SK-N-SH (cell line): ENCODE results near the gene ANKFN1. TPM values are rescaled to one million over a fixed set of nuclear protein-coding genes. Genes with fewer than 3 reads are reported as not detected.

Source experiments
- CTCF ChIA-PET: fragments of 300-600, 350-600 bp; formaldehyde crosslinking; extraction: SDS; loops from one replicate; lab custom pipeline; 2021; lab: Yijun Ruan, JAX
- POLR2A ChIA-PET: fragments of 350-600 bp; sonication (Branson Sonifier 250); formaldehyde crosslinking; extraction: SDS; loops from one replicate; lab custom pipeline; 2020; ENCODE audit warnings: antibody characterized with exemption, inconsistent platforms; lab: Yijun Ruan, JAX
- DNase-seq: peaks from one replicate; pipeline ENCODE4 v3.0.0; 2012
- H2AFZ ChIP-seq: fragments of 200-600 bp; sonication (generic); 2 replicates; pipeline ENCODE4 v1.8.1; 2016; ENCODE audit warnings: antibody characterized with exemption, mild to moderate bottlenecking, low read depth
- H3F3A ChIP-seq: fragments of 200-600 bp; sonication (generic); replicated peaks from 2 replicates; pipeline ENCODE3; 2016; ENCODE audit warnings: antibody characterized with exemption, mild to moderate bottlenecking; ENCODE audit not compliant: insufficient read depth
- H3K27ac ChIP-seq, 2 experiments: fragments of 200-500 bp in 1 of 2; fragments of 200-600 bp in 1 of 2; sonication (Bioruptor generic) in 1 of 2; sonication (generic), shearing (Covaris generic) in 1 of 2; 2 replicates each; pipeline versions ENCODE4 v1.5.1 to v1.6.1; 2014 to 2016; ENCODE audit warnings: low read depth in 2 of 2, inconsistent platforms in 1 of 2, low read length in 1 of 2, mild to moderate bottlenecking in 1 of 2, mixed read lengths in 1 of 2
- H3K27me3 ChIP-seq: fragments of 200-600 bp; sonication (generic), shearing (Covaris generic); 2 replicates; pipeline ENCODE4 v1.6.1; 2016; ENCODE audit warnings: mixed run types; ENCODE audit not compliant: insufficient read depth
- H3K36me3 ChIP-seq, 2 experiments: fragments of 200-500 bp in 1 of 2; fragments of 200-600 bp in 1 of 2; sonication (Bioruptor generic) in 1 of 2; sonication (generic) in 1 of 2; replicated peaks in 1 of 2; 2 replicates each; pipeline versions ENCODE3 to v1.5.1; 2014 to 2016; ENCODE audit warnings: low read length in 1 of 2, mild to moderate bottlenecking in 1 of 2; ENCODE audit not compliant: insufficient read depth in 2 of 2, control insufficient read depth in 1 of 2
- H3K4me1 ChIP-seq, 2 experiments: fragments of 200-500 bp in 1 of 2; fragments of 200-600 bp in 1 of 2; sonication (Bioruptor generic) in 1 of 2; sonication (generic), shearing (Covaris generic) in 1 of 2; 2 replicates each; pipeline versions ENCODE4 v1.5.1 to v1.6.1; 2014 to 2016; ENCODE audit warnings: low read depth in 1 of 2, low read length in 1 of 2, mixed run types in 1 of 2; ENCODE audit not compliant: insufficient read depth in 2 of 2, control insufficient read depth in 1 of 2
- H3K4me2 ChIP-seq: fragments of 200-600 bp; sonication (generic), shearing (Covaris generic); 2 replicates; pipeline ENCODE4 v1.6.1; 2017; ENCODE audit warnings: mixed run types
- H3K4me3 ChIP-seq, 2 experiments: fragments of 200-500 bp in 1 of 2; fragments of 200-600 bp in 1 of 2; sonication (Bioruptor generic) in 1 of 2; sonication (generic), shearing (Covaris generic) in 1 of 2; 2 replicates each; pipeline versions ENCODE4 v1.5.1 to v1.8.1; 2014 to 2016; ENCODE audit warnings: low read depth in 2 of 2, inconsistent platforms in 1 of 2, low read length in 1 of 2, mild to moderate bottlenecking in 1 of 2, mixed read lengths in 1 of 2, moderate library complexity in 1 of 2
- H3K79me2 ChIP-seq: fragments of 200-600 bp; sonication (generic); 2 replicates; pipeline ENCODE4 v1.8.1; 2017; ENCODE audit warnings: mild to moderate bottlenecking; ENCODE audit not compliant: insufficient read depth
- H3K9ac ChIP-seq: fragments of 200-600 bp; sonication (generic); 2 replicates; pipeline ENCODE4 v1.6.1; 2017; ENCODE audit warnings: mixed run types
- H3K9me2 ChIP-seq: fragments of 200-600 bp; sonication (generic); 2 replicates; pipeline ENCODE4 v1.6.1; 2017; ENCODE audit warnings: mixed run types
- H3K9me3 ChIP-seq: fragments of 200-600 bp; sonication (generic); 2 replicates; pipeline ENCODE4 v1.6.1; 2017; ENCODE audit warnings: mixed run types, mild to moderate bottlenecking, moderate library complexity
- H4K20me1 ChIP-seq: fragments of 200-600 bp; sonication (generic); 2 replicates; pipeline ENCODE4 v1.6.1; 2017; ENCODE audit warnings: mild to moderate bottlenecking, mixed run types; ENCODE audit not compliant: insufficient read depth
- ELF1 ChIP-seq: IDR thresholded peaks from 2 replicates; pipeline ENCODE4 v1.4.0; 2012
- FOXJ3 ChIP-seq: sonication (generic); formaldehyde crosslinking; IDR thresholded peaks from 2 replicates; pipeline ENCODE4 v1.5.1; 2020; ENCODE audit warnings: mild to moderate bottlenecking, missing genetic modification reagents
- FOXM1 ChIP-seq: IDR thresholded peaks from 2 replicates; pipeline ENCODE4 v1.4.0; 2012; ENCODE audit warnings: low read depth, mild to moderate bottlenecking
- GABPA ChIP-seq: IDR thresholded peaks from 2 replicates; pipeline ENCODE4 v1.4.0; 2012; ENCODE audit warnings: low read depth, mild to moderate bottlenecking
- GATA2 ChIP-seq: sonication (generic); formaldehyde crosslinking; IDR thresholded peaks from 2 replicates; pipeline ENCODE4 v1.5.0; 2020; ENCODE audit warnings: mild to moderate bottlenecking, missing genetic modification reagents
- MAX ChIP-seq: IDR thresholded peaks from 2 replicates; pipeline ENCODE4 v1.4.0; 2012; ENCODE audit warnings: low read depth
- MEF2A ChIP-seq: IDR thresholded peaks from 2 replicates; pipeline ENCODE4 v1.4.0; 2012; ENCODE audit warnings: low read depth, borderline replicate concordance
- MXI1 ChIP-seq: IDR thresholded peaks from 2 replicates; pipeline ENCODE4 v1.6.1; 2012; ENCODE audit warnings: mild to moderate bottlenecking, low read depth, low read length, improper control_type of control experiment
- NFIC ChIP-seq: IDR thresholded peaks from 2 replicates; pipeline ENCODE4 v1.4.0; 2012; ENCODE audit warnings: borderline replicate concordance
- POLR2AphosphoS5 ChIP-seq: IDR thresholded peaks from 2 replicates; pipeline ENCODE4 v1.6.1; 2012; ENCODE audit warnings: low read depth, low read length
- RFX5 ChIP-seq: IDR thresholded peaks from 2 replicates; pipeline ENCODE4 v1.6.1; 2012; ENCODE audit warnings: mild to moderate bottlenecking, improper control_type of control experiment, low read length
- RXRA ChIP-seq: IDR thresholded peaks from 2 replicates; pipeline ENCODE4 v1.4.0; 2012; ENCODE audit warnings: low read depth, mild to moderate bottlenecking, borderline replicate concordance
- SMC3 ChIP-seq: IDR thresholded peaks from 2 replicates; pipeline ENCODE4 v1.6.1; 2012; ENCODE audit warnings: low read depth, low read length, improper control_type of control experiment
- TCF12 ChIP-seq: IDR thresholded peaks from 2 replicates; pipeline ENCODE4 v1.4.0; 2012
- TEAD4 ChIP-seq: IDR thresholded peaks from 2 replicates; pipeline ENCODE4 v1.4.0; 2012; ENCODE audit warnings: mild to moderate bottlenecking, borderline replicate concordance; ENCODE audit not compliant: insufficient read depth
- USF1 ChIP-seq: IDR thresholded peaks from 2 replicates; pipeline ENCODE4 v1.4.0; 2012; ENCODE audit warnings: low read depth, borderline replicate concordance
- YY1 ChIP-seq: IDR thresholded peaks from 2 replicates; pipeline ENCODE4 v1.4.0; 2012; ENCODE audit warnings: low read depth, mild to moderate bottlenecking
- ZBTB33 ChIP-seq: IDR thresholded peaks from 2 replicates; pipeline ENCODE4 v1.4.0; 2012; ENCODE audit warnings: low read depth, borderline replicate concordance
- WGBS: methylation state at CpG from one replicate; pipeline ENCODE4 v1.1.6; 2017; ENCODE audit warnings: low lambda C conversion rate; 5-methylcytosine and 5-hydroxymethylcytosine counted together
- polyA plus RNA-seq, 3 experiments: library from polyadenylated mRNA; depleted of rRNA; stranded (reverse); fragments of >200 nt; gene quantifications; 2 replicates each; pipeline ENCODE4 v1.2.3, GENCODE V29; 2012
- TF ChIP-seq, protein P1 (sequence below): fragments of 150-350 bp; IDR thresholded peaks from 2 replicates; pipeline ENCODE4 v1.6.1; 2017; ENCODE audit warnings: antibody characterized with exemption, low read length, low read depth, borderline replicate concordance

Gene ANKFN1
- polyA plus RNA-seq, 1 of the 3 experiments (the other 2 are of a cell fraction), result 0.07 TPM

DNA sequence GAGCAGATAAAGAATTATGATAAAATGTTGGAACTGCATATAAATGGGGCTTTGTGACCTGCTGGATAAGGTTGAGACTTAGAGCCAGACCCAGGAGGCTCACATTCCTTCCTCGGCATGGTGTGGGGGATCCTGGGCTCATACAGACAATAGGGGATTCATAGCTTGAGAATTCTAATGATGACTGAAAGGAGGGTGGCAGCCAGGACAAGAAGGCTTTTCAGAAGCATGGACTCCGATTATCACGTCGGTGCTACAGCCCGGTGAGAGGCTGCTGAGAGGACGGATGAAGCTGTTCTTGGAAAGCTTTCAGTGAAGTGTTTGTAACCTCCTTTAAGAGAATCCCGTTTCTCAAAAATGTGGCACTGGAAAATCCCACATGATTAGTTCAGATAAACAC, 167.2 kb downstream of the ANKFN1 start:
- Histone ChIP-seq H3K9me2 (no peaks in the 10 kb centered on the region), H3K4me2 (no peak overlapping the region), H3K4me3 (no peak overlapping the region), H3K4me1 (no peaks in the 10 kb centered on the region), H3K9me3 (no peaks in the 10 kb centered on the region), H3K27ac (no peak overlapping the region), H3K79me2 (no peaks in the 10 kb centered on the region), H3K36me3 (no peaks in the 10 kb centered on the region), H3K27me3 (peaks cover 13% of the 10 kb centered on the region; the same call in 1 of the 2 replicates), H4K20me1 (no peaks in the 10 kb centered on the region), H3K9ac (no peak overlapping the region)
- ChIA-PET CTCF (interaction anchor here (0.8 to 2.2 kb wide), 15 partner anchors 10 to 794 kb away, joined by 3 to 20 read pairs (median 5); no protein-coding TSS in a partner anchor), POLR2A (no interaction called here)
- no peak for DNase-seq
- TF ChIP-seq SMC3 (no peak), MEF2A (no peak), ZBTB33 (no peak), POLR2AphosphoS5 (no peak), GATA2 (CRISPR knock-in tag) (no peak), RXRA (no peak), GABPA (no peak), USF1 (no peak), MXI1 (no peak), TCF12 (no peak), MAX (no peak)
- TF ChIP-seq, protein P1, sequence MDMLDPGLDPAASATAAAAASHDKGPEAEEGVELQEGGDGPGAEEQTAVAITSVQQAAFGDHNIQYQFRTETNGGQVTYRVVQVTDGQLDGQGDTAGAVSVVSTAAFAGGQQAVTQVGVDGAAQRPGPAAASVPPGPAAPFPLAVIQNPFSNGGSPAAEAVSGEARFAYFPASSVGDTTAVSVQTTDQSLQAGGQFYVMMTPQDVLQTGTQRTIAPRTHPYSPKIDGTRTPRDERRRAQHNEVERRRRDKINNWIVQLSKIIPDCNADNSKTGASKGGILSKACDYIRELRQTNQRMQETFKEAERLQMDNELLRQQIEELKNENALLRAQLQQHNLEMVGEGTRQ, result no peak
- TF ChIP-seq, all 33 proteins: peak for 0
- H3F3A ChIP-seq, result no peaks in the 10 kb centered on the region
- 21% methylated on average over 7 of the region's 7 CpGs for WGBS
- H2AFZ ChIP-seq, result no peak overlapping the region

- no peaks in the 10 kb centered on the region for H3K79me2 ChIP-seq
- ChIA-PET POLR2A (no interaction called here), CTCF (no interaction called here)
- no peak overlapping the region for H2AFZ ChIP-seq
- 4% methylated on average over 2 of the region's 2 CpGs for WGBS
- H4K20me1 ChIP-seq, result no peaks in the 10 kb centered on the region
- no peak overlapping the region for H3K9ac ChIP-seq
- TF ChIP-seq TEAD4 (no peak), FOXJ3 (CRISPR knock-in tag) (no peak), NFIC (no peak), RFX5 (no peak), POLR2AphosphoS5 (no peak), ELF1 (no peak), RXRA (no peak), FOXM1 (no peak), YY1 (no peak)
- no peaks in the 10 kb centered on the region for H3K4me1 ChIP-seq
- H3K9me3 ChIP-seq, result no peaks in the 10 kb centered on the region
- no peak for DNase-seq
- no peak overlapping the region for H3K4me3 ChIP-seq
- H3K9me2 ChIP-seq, result no peaks in the 10 kb centered on the region
- H3K27ac ChIP-seq, result no peak overlapping the region
- peaks cover 22% of the 10 kb centered on the region; the same call in 1 of the 2 replicates for H3K27me3 ChIP-seq
- no peaks in the 10 kb centered on the region for H3K36me3 ChIP-seq
- H3K4me2 ChIP-seq, result no peak overlapping the region
- H3F3A ChIP-seq, result no peaks in the 10 kb centered on the region
These were observed 169.7 kb downstream of the ANKFN1 start for GRCh38 chr17:56322991-56323390.
